Activated T-helper 1 cell treated with Interleukin-2 at 50 U/mL for 16 hours (primary cell): Measurements from ENCODE around the gene TNFAIP8L1.

Source experiments
- DNase-seq: peaks from one replicate; pipeline ENCODE4 v3.0.0-alpha.2; 2020; ENCODE audit warnings: low read depth

Gene TNFAIP8L1

DNA sequence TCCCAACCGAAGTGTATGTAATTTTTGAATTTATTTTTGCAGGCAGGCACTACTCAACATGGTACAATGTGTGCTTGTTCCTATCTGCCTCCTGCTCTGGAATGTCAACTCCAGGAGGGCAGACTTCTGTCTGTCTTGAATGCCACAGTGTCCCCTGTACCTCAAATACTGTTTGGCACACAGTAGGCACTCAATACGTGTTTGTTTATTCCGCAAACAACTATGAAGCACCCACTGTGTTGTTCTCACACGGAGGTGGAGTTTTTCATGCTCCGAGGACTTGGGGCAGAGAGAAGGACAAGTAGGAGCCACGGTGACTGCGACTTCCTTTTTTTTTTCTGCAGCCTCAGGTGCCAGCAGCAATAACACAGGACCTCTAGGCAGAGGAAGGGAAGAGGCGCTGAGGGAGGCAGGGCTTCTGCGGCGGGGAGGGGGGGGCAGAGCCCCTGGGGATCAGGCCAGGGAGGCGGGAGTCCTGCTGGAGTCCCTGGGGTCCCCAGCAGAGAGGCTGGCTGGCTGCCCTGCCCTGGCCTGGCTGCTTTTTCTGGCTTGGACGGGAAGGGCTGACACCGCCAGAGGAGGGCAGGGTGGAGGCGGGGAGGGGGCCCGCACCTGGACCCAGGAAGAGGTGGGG is 29.3 kb upstream of the TNFAIP8L1 start:
- DNase-seq: no peak

DNA sequence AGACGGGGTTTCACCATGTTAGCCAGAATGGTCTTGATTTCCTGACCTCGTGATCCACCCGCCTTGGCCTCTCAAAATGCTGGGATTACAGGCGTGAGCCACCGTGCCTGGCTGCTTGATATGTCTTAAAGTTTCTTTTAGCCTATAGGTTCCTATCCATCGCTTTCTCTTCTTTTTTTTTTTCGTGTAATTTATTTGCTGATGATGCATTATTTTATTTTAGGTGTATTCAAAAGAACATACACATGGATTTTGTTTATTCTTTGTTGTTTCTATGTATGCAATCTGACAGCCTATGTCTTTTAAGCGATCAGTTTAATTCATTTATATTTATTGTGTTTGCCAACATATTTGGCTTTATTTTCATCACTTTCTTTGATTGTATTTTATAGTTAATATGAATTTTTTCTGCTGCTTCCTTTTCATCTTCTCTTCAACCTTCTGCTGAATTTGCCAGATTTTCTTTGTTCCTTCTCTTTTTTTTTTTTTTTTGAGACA is 26.0 kb upstream of the TNFAIP8L1 start:
- DNase-seq: no peak

DNA sequence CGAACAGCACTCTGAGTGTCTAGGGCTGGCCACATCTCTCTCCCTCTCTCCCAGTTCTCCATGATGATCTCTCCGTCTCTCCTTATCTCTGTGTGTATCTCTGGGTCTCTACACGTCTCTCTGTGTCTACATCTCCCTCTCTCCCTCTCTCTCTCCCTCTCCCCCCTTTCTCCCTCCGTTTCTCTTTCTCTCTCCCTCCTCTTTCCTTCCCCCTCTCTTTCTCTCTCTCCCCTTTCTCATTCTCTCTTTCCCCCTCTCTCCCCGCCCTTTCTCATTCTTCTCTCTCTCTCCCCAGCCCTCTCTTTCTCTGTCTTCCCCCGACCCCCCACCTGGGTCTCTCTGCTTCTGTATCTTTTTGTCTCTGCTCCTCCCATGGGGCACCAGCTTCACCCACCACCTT is 21.3 kb upstream of the TNFAIP8L1 start:
- DNase-seq: no peak

GRCh38 chr19:4619668-4620294 is 19.5 kb upstream of the TNFAIP8L1 start:
- DNase-seq: no peak

DNA sequence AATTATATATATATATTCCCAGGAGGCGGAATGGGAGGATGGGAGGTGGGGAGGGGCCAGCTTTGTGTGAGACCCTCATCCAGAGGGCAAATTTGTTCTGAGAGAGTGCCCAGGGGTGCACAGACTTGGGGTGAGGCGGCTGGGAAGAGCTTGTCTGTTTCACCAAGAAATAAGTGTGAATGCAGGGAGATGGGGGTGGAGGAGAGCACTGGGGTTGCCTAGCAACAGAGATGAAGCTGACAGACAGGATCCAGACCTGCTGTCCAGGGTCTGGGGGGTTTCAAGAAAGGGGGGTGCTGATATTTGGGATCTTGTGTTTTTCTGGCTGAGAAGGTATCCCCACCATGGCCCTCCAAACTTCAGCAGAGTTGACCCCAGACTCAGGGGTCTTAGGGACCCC is 18.6 kb upstream of the TNFAIP8L1 start:
- no peak for DNase-seq

- DNase-seq: no peak
Observed at GRCh38 chr19:4622695-4623421, 16.5 kb upstream of the TNFAIP8L1 start.

DNA sequence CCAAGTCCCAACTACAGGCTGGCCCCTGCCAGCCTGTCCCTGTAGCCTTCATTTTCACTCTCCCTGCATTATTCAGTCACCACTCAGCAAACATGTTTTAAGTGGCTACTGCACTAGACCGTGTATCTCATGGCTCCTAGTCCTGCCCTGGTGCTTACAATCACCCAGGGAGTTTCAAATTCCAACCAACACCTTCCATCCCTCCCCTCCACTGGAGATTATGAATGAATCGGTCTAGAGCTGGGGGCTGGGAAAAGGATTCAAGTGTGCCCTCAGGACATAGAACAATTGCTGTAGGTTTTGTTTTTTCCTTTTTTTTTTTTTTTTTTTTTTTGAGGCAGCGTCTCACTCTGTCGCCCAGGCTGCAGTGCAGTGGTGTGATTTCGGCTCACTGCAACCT is 15.0 kb upstream of the TNFAIP8L1 start:
- DNase-seq: no peak

- no peak for DNase-seq
Observed at GRCh38 chr19:4624733-4625362, 14.5 kb upstream of the TNFAIP8L1 start.

DNA sequence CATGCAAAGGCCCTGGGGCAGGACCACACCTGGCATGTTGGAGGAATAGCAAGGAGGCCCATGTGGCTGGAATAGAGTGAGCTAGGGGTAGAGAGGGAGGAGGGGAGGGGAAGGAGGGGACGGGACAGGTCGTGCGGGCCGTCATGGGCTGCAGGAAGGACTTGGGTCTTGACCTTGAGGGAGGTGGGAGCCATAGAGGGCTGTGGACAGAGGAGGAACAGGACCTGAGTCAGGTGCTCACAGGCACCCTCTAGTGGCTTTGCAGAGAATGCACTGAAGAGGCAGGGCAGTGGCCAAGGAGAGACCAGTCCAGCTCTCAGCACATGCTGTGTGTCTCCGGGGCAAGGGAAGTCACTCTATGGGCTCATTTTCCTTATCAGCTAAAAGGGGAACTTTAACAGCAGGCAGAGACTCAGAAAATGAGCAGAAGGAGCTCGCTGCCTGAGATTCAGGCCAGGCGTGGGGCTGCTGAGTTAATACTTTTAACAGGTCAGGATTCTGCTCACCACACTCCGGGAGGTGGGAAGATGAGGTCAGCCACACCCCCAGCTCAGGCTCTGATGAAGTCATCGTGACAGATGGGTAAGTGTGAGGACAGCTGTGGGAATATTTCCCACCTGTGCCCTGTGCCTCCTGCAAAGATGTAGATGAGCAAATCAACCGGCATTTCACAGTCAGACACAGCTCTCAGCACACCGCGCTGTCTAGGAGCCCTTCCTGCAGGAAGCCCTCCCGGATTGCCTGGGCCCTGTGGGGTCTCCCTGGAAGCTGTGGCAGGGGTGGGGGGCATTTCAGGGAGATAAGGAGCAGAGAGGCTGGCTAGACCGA is 6.0 kb upstream of the TNFAIP8L1 start:
- DNase-seq: no peak

GRCh38 chr19:4635754-4636116 is 3.6 kb upstream of the TNFAIP8L1 start:
- no peak for DNase-seq

DNA sequence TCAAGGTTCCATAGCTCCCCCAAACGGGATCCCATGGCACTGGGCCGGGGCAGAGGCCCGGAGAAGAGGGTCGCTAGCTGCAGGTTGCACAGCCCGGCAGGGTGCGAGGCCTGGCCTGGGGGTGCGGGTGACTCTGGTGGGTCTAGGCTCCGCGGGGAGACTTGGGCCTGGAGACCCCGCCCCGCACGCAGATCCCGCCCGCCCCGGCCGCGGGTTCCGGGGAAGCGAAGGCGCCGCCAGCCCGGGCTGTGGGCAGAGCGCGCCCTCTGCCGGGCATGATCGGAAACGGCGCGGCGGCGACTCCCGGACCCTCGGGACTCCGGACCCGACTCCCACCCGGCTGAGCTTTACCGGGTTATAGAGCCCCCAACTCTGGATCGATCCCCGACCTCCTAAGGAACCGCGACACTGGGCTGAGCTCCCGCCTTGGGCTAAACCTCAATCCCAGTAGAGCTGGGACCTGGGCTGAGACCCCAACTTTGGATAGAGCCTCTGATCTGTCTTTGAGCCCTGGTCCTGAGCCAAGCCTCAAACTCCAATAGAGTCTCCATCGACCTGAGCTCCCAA is 3.1 kb upstream of the TNFAIP8L1 start:
- DNase-seq: peak; percentile 65

- DNase-seq: no peak
Observed at GRCh38 chr19:4636761-4637160, 2.6 kb upstream of the TNFAIP8L1 start.

GRCh38 chr19:4638317-4638716 is 999 bp upstream of the TNFAIP8L1 start:
- DNase-seq: no peak

- DNase-seq: no peak
Observed at GRCh38 chr19:4639531-4640246, 373 bp downstream of the TNFAIP8L1 start.

GRCh38 chr19:4640247-4641000 is 1.1 kb downstream of the TNFAIP8L1 start:
- no peak for DNase-seq

DNA sequence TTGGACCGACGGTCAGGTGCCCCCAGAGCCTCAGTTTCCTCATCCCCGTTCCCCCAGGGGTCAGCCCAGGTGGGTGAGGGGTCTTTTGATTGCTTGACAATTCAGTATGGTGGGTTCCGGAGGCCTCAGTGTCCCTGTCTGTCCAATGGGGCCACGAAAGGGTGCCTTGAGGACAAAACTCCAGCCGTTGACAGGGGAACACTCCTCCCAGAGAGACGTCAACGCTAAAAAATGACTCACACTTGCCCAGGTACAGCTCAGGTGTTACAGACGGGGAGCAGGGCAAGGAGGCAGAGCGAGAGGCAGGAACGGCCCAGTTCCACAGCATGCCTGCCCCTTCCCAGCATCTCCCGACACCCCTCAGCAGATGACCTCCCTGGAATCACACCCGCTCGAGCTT is 1.8 kb downstream of the TNFAIP8L1 start:
- no peak for DNase-seq

DNA sequence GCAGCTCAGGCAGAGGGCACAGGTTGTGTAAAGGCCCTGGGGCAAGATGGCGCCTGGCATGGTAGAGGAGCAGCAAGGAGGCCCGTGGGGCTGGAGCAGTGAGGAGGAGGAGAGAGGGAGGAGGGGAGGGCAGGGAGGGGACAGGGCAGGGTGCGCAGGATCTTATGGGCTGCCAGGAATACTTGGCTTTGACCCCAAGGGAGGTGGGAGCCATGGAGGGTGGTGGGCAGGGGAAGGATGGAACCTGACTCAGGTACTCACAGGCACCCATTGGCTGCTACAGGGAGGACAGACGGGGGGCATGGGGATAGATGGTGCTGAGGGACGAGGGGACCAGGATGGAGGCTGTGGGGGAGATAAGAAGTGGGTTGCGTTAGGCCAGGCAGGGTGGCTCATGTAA is 3.3 kb downstream of the TNFAIP8L1 start:
- DNase-seq: no peak

GRCh38 chr19:4645718-4646117 is 6.4 kb downstream of the TNFAIP8L1 start:
- DNase-seq: no peak

DNA sequence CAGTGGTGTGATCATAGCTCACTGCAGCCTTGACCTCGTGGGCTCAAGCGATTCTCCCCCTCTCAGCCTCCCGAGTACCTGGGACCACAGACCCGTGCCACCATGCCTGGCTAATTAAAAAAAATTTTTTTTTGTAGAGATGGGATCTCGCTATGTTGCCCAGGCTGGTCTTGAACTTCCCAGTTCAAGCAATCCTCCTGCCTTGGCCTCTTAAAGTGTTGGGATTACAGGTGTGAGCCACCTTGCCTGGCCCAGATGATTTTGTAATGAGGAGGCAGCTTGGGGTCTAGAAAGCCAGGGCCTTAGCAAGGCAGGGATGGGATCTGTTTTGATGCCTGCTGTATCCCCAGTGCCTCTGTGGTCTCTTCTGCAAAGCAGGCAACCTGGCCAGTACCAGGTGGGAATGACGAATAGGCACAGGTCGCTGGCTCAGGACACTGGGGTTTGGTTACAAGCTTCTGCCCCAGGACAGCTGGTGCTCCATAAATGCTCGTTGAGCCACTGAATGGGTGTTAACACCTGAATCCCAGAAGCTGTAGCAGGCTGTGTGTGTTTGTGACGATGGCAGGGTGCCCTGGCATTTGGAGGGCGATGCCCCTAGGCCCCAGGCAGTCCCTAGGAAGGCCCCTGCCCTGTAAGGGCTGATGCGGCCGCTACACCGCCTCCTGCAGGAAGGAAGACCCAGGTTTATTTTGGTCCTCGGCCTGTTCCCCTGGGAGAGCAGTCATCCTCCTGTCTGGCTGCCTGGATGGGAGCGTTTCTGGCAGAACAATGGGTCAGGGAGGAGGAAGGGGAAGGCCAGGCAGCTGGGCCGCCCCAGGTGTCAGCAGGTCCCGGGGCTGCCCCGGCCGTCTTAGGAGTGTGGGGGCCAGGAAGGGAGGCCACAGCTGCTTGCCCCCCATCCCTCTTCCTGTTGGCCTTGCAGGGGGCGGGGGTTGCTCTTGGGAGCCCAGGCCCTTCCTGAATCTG is 8.6 kb downstream of the TNFAIP8L1 start:
- no peak for DNase-seq
